ENCODE data around the gene PLA2G4E.

Gene PLA2G4E

DNA sequence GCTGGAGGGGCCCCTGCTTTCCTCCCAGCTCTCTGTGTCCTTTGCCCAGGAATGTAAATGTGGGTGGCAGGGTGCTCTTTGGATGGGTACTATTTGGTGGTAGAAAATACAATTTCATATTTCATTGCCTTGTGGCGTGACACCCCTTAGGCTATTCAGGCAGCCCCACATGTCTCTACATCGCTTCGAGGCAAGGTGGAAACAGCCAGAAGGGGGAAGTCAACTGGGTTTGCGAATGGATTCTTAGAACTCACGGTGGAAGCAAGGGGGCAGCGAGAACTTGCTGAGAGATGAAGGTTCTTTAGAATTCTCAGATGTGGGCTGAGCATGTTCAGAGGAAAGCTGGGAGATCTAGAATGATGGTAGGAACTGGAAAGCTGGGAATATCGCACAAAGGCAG is 48.2 kb upstream of the PLA2G4E start:
- H4K20me1 ChIP-seq (ENCODE audit: insufficient read depth, low read length), result no peaks in the 10 kb centered on the region

DNA sequence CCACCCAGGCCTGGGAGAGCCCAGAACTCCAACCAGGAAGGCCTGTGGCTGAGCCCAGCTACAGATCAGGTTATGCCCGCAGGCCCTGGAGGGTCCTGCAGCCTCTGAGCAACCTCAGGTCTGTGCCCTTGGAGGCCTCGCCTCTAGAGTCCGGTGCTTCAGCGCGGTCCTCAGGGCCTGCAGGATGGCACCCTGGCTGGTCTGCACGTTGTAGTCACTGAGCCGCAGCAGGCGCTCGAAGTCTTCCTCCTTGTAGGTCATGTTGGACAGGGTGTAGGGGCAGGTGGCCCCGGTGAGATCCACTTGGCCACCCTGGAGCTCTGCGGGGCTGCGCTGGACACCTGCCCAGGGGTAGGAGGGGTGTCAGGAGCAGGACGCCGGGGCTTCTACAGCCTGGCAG is 47.8 kb upstream of the PLA2G4E start:
- Histone ChIP-seq H3K36me3 (ENCODE audit: insufficient read depth, low read length) (no peaks in the 10 kb centered on the region; the same call in 1 of the 2 replicates), H3K4me2 (ENCODE audit: low read length) (no peak overlapping the region), H3K27me3 (ENCODE audit: insufficient read depth, low read length) (no peaks in the 10 kb centered on the region), H4K20me1 (ENCODE audit: insufficient read depth, low read length) (no peaks in the 10 kb centered on the region), H3K9ac (ENCODE audit: low read length) (no peak overlapping the region), H3K9me2 (ENCODE audit: low read depth, low read length) (no peaks in the 10 kb centered on the region), H3K4me1 (ENCODE audit: insufficient read depth, low read length, severe bottlenecking) (peaks cover 8% of the 10 kb centered on the region), H3K79me2 (ENCODE audit: insufficient read depth, low read length) (no peaks in the 10 kb centered on the region), H3F3A (ENCODE audit: insufficient read depth, low read length) (no peaks in the 10 kb centered on the region), H3K27ac (ENCODE audit: low read depth, low read length, poor library complexity, severe bottlenecking) (no peak overlapping the region), H3K9me3 (ENCODE audit: low read length) (no peaks in the 10 kb centered on the region), H2AFZ (ENCODE audit: low read length) (no peak overlapping the region), H3K4me3 (ENCODE audit: low read depth, low read length, poor library complexity, severe bottlenecking) (no peak overlapping the region)
- no peak for TF ChIP-seq EZH2 (IDR thresholded peaks at IDR 0.05; ENCODE audit: borderline replicate concordance, low read length)
- TF ChIP-seq, protein P1, sequence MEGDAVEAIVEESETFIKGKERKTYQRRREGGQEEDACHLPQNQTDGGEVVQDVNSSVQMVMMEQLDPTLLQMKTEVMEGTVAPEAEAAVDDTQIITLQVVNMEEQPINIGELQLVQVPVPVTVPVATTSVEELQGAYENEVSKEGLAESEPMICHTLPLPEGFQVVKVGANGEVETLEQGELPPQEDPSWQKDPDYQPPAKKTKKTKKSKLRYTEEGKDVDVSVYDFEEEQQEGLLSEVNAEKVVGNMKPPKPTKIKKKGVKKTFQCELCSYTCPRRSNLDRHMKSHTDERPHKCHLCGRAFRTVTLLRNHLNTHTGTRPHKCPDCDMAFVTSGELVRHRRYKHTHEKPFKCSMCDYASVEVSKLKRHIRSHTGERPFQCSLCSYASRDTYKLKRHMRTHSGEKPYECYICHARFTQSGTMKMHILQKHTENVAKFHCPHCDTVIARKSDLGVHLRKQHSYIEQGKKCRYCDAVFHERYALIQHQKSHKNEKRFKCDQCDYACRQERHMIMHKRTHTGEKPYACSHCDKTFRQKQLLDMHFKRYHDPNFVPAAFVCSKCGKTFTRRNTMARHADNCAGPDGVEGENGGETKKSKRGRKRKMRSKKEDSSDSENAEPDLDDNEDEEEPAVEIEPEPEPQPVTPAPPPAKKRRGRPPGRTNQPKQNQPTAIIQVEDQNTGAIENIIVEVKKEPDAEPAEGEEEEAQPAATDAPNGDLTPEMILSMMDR (IDR thresholded peaks at IDR 0.05; ENCODE audit: low read length), result no peak

More for the DNA sequence above, 48.2 kb upstream of the PLA2G4E start:
- no peaks in the 10 kb centered on the region for H3K9me2 ChIP-seq (ENCODE audit: low read depth, low read length)
- H3K27me3 ChIP-seq (ENCODE audit: insufficient read depth, low read length), result no peaks in the 10 kb centered on the region
- peaks cover 8% of the 10 kb centered on the region for H3K4me1 ChIP-seq (ENCODE audit: insufficient read depth, low read length, severe bottlenecking)
- no peaks in the 10 kb centered on the region for H3K79me2 ChIP-seq (ENCODE audit: insufficient read depth, low read length)
- no peak for TF ChIP-seq EZH2 (IDR thresholded peaks at IDR 0.05; ENCODE audit: borderline replicate concordance, low read length)
- TF ChIP-seq, protein P1 (IDR thresholded peaks at IDR 0.05; ENCODE audit: low read length), result no peak
- no peak overlapping the region for H3K9ac ChIP-seq (ENCODE audit: low read length)
- no peak overlapping the region for H3K27ac ChIP-seq (ENCODE audit: low read depth, low read length, poor library complexity, severe bottlenecking)
- no peak overlapping the region for H2AFZ ChIP-seq (ENCODE audit: low read length)
- H3K4me2 ChIP-seq (ENCODE audit: low read length), result no peak overlapping the region
- no peaks in the 10 kb centered on the region for H3F3A ChIP-seq (ENCODE audit: insufficient read depth, low read length)
- no peaks in the 10 kb centered on the region for H3K9me3 ChIP-seq (ENCODE audit: low read length)
- no peak overlapping the region for H3K4me3 ChIP-seq (ENCODE audit: low read depth, low read length, poor library complexity, severe bottlenecking)
- H3K36me3 ChIP-seq (ENCODE audit: insufficient read depth, low read length), result no peaks in the 10 kb centered on the region; the same call in 1 of the 2 replicates

DNA sequence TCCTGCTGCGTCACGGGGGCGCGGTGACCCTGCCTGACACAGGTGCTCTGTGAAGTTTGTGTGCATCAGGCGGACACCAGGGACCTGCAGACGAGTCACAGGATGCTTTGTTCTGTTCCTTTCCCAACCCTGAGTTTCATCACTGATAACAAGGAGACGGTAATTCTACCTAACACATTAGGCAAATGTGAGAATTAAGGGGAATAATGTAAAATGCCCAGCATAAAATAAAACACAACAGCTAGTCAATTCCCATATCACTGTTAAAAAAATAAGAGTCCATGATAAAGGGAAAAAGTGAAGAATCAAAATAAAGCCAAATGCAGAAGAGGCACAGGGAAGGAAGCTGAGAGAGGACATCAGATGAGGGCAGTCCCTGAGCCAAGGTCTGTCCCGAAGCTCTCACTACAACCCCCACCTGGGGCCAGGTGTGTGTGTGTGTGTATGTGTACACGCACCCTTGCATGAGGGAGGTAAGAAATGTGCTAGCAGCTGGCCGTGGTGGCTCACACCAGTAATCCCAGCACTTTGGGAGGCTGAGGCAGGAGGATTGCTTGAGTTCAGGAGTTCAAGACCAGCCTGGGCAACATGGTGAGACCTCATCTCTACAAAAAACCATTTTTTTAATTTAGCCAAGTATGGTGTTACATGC is 46.0 kb upstream of the PLA2G4E start:
- H3K27me3 ChIP-seq (ENCODE audit: insufficient read depth, low read length), result no peaks in the 10 kb centered on the region
- no peaks in the 10 kb centered on the region for H3K79me2 ChIP-seq (ENCODE audit: insufficient read depth, low read length)
- peaks cover 8% of the 10 kb centered on the region for H3K4me1 ChIP-seq (ENCODE audit: insufficient read depth, low read length, severe bottlenecking)
- H3K9ac ChIP-seq (ENCODE audit: low read length), result no peak overlapping the region
- H3K27ac ChIP-seq (ENCODE audit: low read depth, low read length, poor library complexity, severe bottlenecking), result no peak overlapping the region
- no peaks in the 10 kb centered on the region for H4K20me1 ChIP-seq (ENCODE audit: insufficient read depth, low read length)
- H3K4me3 ChIP-seq (ENCODE audit: low read depth, low read length, poor library complexity, severe bottlenecking), result no peak overlapping the region
- H3K36me3 ChIP-seq (ENCODE audit: insufficient read depth, low read length), result no peaks in the 10 kb centered on the region; the same call in 1 of the 2 replicates
- no peaks in the 10 kb centered on the region for H3K9me2 ChIP-seq (ENCODE audit: low read depth, low read length)
- no peak for TF ChIP-seq EZH2 (IDR thresholded peaks at IDR 0.05; ENCODE audit: borderline replicate concordance, low read length)
- TF ChIP-seq, protein P1 (IDR thresholded peaks at IDR 0.05; ENCODE audit: low read length), result no peak
- H3K4me2 ChIP-seq (ENCODE audit: low read length), result no peak overlapping the region
- H3F3A ChIP-seq (ENCODE audit: insufficient read depth, low read length), result no peaks in the 10 kb centered on the region
- no peak overlapping the region for H2AFZ ChIP-seq (ENCODE audit: low read length)
- H3K9me3 ChIP-seq (ENCODE audit: low read length), result no peaks in the 10 kb centered on the region
